OCI-LY7 (cell line): ENCODE results near the gene TMEM225B. TPM values are rescaled to one million over a fixed set of nuclear protein-coding genes. Genes with fewer than 3 reads are reported as not detected.

Experiments
- BruUV-seq: library from RNA; stranded (reverse); fragments of 400-500 nt; replicated peaks from 2 replicates; lab custom pipeline; 2021; lab: Mats Ljungman, UMichigan
- CTCF ChIA-PET: fragments of 300-600 bp; sonication (Branson Sonifier 250); formaldehyde crosslinking; loops from one replicate; lab custom pipeline; 2022; ENCODE audit warnings: antibody characterized with exemption; ENCODE audit not compliant: unreplicated experiment; lab: Charles Lee
- POLR2A ChIA-PET: fragments of 300-600 bp; sonication (Branson Sonifier 250); formaldehyde crosslinking; loops from one replicate; lab custom pipeline; 2022; ENCODE audit warnings: antibody characterized with exemption; lab: Charles Lee
- DNase-seq: peaks from one replicate; pipeline ENCODE4 v3.0.0-alpha.2; 2015; ENCODE audit warnings: low spot score
- H2AFZ ChIP-seq: fragments of 200-600 bp; sonication (generic), shearing (Covaris generic); 2 replicates; pipeline ENCODE4 v1.6.1; 2014; ENCODE audit warnings: mild to moderate bottlenecking, antibody characterized with exemption, low read length, moderate library complexity
- H3K27ac ChIP-seq: fragments of 200-600 bp; sonication (generic); 2 replicates; pipeline ENCODE4 v1.5.1; 2014; ENCODE audit warnings: mixed run types, low read depth, mild to moderate bottlenecking, moderate library complexity, low read length, inconsistent platforms; ENCODE audit not compliant: poor library complexity, severe bottlenecking
- H3K36me3 ChIP-seq: fragments of 200-600 bp; sonication (generic); 2 replicates; pipeline ENCODE4 v1.6.1; 2014; ENCODE audit warnings: mild to moderate bottlenecking, antibody characterized with exemption, low read length, moderate library complexity, mixed read lengths; ENCODE audit not compliant: insufficient read depth
- H3K4me1 ChIP-seq: fragments of 200-600 bp; sonication (generic); 2 replicates; pipeline ENCODE4 v1.5.1; 2014; ENCODE audit warnings: mild to moderate bottlenecking, low read length; ENCODE audit not compliant: insufficient read depth, poor library complexity, severe bottlenecking
- H3K4me2 ChIP-seq: fragments of 200-600 bp; sonication (generic); 2 replicates; pipeline ENCODE4 v1.6.1; 2014; ENCODE audit warnings: mild to moderate bottlenecking, low read length
- H3K4me3 ChIP-seq: fragments of 200-600 bp; sonication (generic); 2 replicates; pipeline ENCODE4 v1.5.1; 2014; ENCODE audit warnings: mild to moderate bottlenecking, low read depth, low read length; ENCODE audit not compliant: poor library complexity, severe bottlenecking
- H3K79me2 ChIP-seq: fragments of 200-600 bp; sonication (generic); 2 replicates; pipeline ENCODE4 v1.6.1; 2016; ENCODE audit warnings: low read depth, mild to moderate bottlenecking, low read length, moderate library complexity, mixed read lengths; ENCODE audit not compliant: insufficient read depth
- H3K9me2 ChIP-seq: fragments of 200-600 bp; sonication (generic); 2 replicates; pipeline ENCODE4 v1.6.1; 2016; ENCODE audit warnings: mild to moderate bottlenecking, low read length, mixed read lengths; ENCODE audit not compliant: insufficient read depth
- H3K9me3 ChIP-seq: fragments of 200-600 bp; sonication (generic); 2 replicates; pipeline ENCODE4 v1.6.1; 2014; ENCODE audit warnings: mild to moderate bottlenecking, mixed run types, low read length, mixed read lengths
- H4K20me1 ChIP-seq: fragments of 200-600 bp; sonication (generic); 2 replicates; pipeline ENCODE4 v1.6.1; 2014; ENCODE audit warnings: mild to moderate bottlenecking, antibody characterized with exemption, low read length, moderate library complexity, mixed read lengths; ENCODE audit not compliant: insufficient read depth
- CTCF ChIP-seq: fragments of 200-600 bp; sonication (generic); conservative IDR thresholded peaks from 2 replicates; pipeline ENCODE4 v1.5.1; 2014; ENCODE audit warnings: mild to moderate bottlenecking, antibody characterized with exemption, low read length, moderate library complexity, mixed read lengths
- EZH2phosphoT487 ChIP-seq: fragments of 200-600 bp; sonication (generic); IDR thresholded peaks from 2 replicates; pipeline ENCODE4 v1.6.1; 2018; ENCODE audit warnings: low read depth, borderline replicate concordance, mild to moderate bottlenecking, mixed run types, antibody characterized with exemption, low read length, moderate library complexity, mixed read lengths
- intact Hi-C: fragments of 100-400 bp; cut with micrococcal nuclease; formaldehyde crosslinking; loops from one replicate; pipeline ENCODE4 v1.10.0; 2022; ENCODE audit not compliant: unreplicated experiment
- total RNA-seq, 2 experiments: library from RNA; depleted of rRNA in 1 of 2; stranded (reverse); fragments of >200 nt in 1 of 2; shearing (Covaris generic) in 1 of 2; gene quantifications; 2 replicates each; pipeline ENCODE4 v1.2.3, GENCODE V29; 2014 to 2022

The TMEM225B gene
- total RNA-seq, 2 experiments from 2014 or later = 2.4 TPM

GRCh38 chr7:99560834-99561736 lies 37.0 kb upstream of the TMEM225B start:
- no peak for TF ChIP-seq EZH2phosphoT487
- TF ChIP-seq CTCF = no peak
- peaks cover 49% of the 10 kb centered on the region for H3K79me2 ChIP-seq

GRCh38 chr7:99561737-99562051 lies 36.4 kb upstream of the TMEM225B start:
- H3K4me1 ChIP-seq = peaks cover 20% of the 10 kb centered on the region
- no peak overlapping the region for H3K27ac ChIP-seq
- no peak for TF ChIP-seq CTCF
- no peak for TF ChIP-seq EZH2phosphoT487
- H3K79me2 ChIP-seq = peaks cover 43% of the 10 kb centered on the region
- DNase-seq = no peak
- ChIA-PET POLR2A (interaction anchor here (0.6 kb wide), 1 partner anchor 61 kb away, joined by 3 read pairs; no protein-coding TSS in a partner anchor), CTCF (no interaction called here)
- BruUV-seq = no TSS peak
- no peaks in the 10 kb centered on the region for H3K9me2 ChIP-seq
- 0 out of 2 replicates have a peak, but pooled peaks cover 14% of the 10 kb centered on the region for H4K20me1 ChIP-seq
- peaks cover 74% of the 10 kb centered on the region for H3K36me3 ChIP-seq
- H2AFZ ChIP-seq = no peak overlapping the region
- intact Hi-C loops = no loop called here
- H3K4me2 ChIP-seq = no peak overlapping the region
- no peak overlapping the region for H3K4me3 ChIP-seq
- H3K9me3 ChIP-seq = no peaks in the 10 kb centered on the region

More at GRCh38 chr7:99560834-99561736, 37.0 kb upstream of the TMEM225B start:
- Histone ChIP-seq H4K20me1 (0 out of 2 replicates have a peak, but pooled peaks cover 14% of the 10 kb centered on the region), H3K9me2 (no peaks in the 10 kb centered on the region), H3K4me1 (peaks cover 23% of the 10 kb centered on the region), H3K4me3 (no peak overlapping the region), H3K36me3 (peaks cover 75% of the 10 kb centered on the region), H3K27ac (no peak overlapping the region), H2AFZ (no peak overlapping the region), H3K4me2 (peak overlapping the region; percentile 80; the same call in 1 of the 2 replicates), H3K9me3 (no peaks in the 10 kb centered on the region)
- CTCF ChIA-PET = no interaction called here
- intact Hi-C loops = no loop called here
- TSS peak; percentile 42 for BruUV-seq
- DNase-seq = no peak
- POLR2A ChIA-PET = interaction anchor here (0.5 to 0.6 kb wide), 2 partner anchors 60 to 317 kb away, joined by 3 read pairs; no protein-coding TSS in a partner anchor
